Stimulated activated CD4-positive, alpha-beta T cell treated with anti-CD3 and anti-CD28 coated beads, Interleukin-12 subunit alpha, Interleukin-12 subunit beta, amount 100 ng/mL, for 48 hours (primary cell): Measurements from ENCODE around the gene ACAP3.

Experiments
- DNase-seq, 3 donors: peaks; one replicate each; pipeline ENCODE4 v3.0.0-alpha.2; 2020; ENCODE audit warnings: low read depth in 2 of 3, low spot score in 1 of 3

Gene ACAP3

DNA sequence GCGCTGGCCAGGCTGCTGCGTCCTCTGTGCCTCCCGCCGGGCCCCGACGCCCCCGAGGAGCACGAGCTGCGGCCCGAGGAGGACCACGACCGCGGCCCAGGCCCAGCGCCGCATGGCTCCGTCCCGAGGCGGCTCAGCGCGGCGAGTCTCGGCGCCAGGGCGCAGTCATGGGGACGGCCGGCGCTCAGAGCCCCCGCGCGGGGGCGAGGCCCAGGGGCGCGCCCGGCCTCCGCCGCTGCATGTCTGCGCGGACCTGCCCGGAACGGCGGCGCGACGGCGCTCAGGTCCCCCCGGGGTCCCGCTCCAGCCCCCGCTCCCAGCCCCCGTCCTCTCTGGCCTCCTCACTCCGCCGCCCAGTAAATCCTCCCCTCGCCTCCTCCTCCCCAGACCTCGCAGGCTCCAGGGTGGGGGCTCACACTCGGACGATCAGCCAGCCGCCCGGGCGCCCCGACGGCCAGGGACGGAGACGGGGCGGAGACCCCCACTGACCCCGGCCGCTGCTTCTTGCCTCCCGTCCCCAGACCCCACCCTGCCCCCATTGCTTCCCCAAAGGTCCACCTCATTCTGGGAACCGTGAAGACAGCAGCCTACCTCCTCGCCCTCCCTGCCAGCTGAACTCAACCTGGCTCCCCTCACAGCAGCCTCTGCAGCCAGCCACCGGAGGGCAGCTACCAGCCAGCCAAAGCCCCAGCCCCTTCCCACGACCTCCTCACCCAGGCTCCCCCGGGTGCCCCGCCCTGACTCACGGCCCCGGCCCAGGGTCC, 61.0 kb downstream of the ACAP3 start, which contains the start of gene C1QTNF12:
C1QTNF12 (minus strand) TSS at position 146 of the 764 bp plus-strand sequence; CDS start at position 114, 32 bp downstream.
- no peak for DNase-seq

DNA sequence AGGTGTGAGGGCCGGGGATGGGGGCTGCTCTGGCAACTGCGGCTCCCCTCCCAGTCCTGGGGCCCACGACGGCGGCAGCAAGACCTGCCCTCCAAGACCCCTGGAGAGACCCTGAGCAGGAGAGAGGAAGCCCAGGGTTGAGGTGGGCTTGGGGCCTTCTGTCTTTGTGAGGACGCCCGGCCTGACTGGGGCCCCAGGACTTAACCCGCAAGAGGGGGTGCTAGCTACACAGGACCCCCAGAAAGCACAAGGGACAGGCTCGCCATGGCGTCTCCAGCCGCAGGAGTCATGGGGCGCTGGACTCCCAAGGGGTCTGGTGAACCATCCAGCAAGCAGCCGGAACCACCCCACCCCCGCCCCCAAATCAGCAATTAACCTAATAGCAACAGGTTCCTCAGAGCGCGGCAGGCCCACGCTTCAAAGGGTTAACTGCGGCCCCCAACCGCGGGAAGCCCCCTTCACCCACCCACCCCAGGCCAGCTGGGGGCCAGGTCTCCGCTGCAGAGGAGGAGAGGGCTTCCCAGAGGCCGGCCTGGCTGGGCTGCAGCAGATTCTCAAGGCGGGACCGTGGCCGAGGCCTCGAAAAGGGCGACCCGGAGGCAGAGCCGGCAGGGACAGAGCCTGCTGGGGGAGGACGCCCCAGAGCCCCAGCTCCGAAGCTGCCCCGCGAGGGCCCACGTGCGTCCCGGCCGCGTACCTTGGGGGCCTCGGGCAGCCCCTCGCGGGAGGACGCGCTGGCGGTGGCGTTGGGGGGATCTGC, 61.7 kb downstream of the ACAP3 start:
- no peak for DNase-seq

DNA sequence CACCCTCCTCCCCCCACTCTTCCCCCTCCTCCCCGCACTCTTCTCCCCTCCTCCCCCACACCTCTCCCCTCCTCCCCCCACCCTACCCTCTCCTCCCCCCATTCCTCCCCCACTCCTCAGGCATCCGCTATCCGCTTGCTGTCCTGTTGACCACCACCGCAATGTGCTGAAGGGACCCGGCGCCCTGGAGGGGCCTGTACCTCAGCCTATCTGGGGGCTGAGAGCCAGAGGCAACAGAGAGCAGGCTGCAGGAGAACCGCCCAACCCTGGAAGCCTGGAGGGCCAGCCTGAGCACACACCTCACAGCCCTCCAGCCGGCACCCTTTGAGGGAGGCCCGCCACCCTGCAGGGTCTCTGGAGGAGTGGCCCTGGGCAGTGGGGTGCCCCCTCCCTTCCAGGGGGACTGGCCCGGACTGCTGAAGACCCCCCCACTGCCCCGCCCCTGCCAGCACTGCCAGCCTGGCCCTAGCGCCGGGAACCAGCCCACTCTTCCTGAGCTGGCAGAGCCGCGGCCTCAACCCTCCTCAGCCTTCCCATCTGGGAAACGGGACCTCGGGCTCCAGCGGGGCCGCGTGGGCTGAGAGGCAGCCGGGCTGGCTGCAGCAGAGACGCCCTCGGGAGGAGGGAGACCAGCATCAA, 62.4 kb downstream of the ACAP3 start:
- DNase-seq, result no peak

DNA sequence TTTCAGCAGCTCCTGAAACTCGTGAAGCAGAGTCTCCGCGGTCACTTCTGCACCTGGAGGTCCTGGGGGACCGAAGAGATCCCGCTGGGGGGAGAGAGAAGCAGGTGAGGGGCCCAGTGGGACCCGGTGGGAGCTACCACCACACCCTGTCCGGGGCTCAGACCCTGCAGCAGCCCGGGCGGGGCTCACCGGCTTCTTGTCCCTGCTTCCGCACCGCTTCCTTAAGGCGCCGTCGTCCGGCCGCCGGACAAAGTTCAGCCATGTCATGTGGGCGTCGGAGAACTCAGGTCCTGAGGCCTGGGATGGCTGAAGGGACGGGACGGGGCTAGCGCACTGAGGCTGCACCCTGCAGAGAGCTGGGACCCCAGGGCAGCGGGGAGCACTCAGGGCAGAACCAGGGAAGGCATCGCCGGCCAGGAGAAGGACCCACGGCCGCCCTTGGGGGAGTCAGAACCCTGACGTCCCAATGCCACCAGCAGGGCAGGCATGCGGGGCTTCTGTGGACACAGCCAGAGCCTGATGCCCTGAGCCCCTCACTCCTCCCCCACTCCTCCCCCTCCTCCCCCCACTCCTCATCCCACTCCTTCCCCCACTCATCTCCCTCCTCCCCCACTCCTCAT, 63.4 kb downstream of the ACAP3 start:
- no peak for DNase-seq

DNA sequence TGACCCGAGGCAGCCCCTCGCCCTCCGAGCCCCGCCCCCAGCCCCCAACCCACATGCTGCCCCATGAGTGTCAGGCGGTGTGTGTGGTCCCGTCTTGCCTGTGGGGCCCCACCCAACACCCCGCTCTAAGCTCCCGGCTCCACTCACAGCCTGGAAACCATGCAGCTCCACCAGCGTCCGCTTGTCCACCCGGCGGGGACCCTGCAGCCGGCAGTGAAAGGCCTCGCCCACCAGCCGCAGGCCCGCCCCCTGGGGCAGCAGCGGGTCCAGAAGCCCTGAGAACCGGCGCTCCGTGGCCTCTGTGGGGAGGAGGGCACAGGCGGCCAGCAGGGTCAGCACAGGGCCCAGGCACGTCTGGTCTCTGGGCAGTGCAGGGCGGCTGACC, 63.9 kb downstream of the ACAP3 start:
- DNase-seq, result no peak

DNA sequence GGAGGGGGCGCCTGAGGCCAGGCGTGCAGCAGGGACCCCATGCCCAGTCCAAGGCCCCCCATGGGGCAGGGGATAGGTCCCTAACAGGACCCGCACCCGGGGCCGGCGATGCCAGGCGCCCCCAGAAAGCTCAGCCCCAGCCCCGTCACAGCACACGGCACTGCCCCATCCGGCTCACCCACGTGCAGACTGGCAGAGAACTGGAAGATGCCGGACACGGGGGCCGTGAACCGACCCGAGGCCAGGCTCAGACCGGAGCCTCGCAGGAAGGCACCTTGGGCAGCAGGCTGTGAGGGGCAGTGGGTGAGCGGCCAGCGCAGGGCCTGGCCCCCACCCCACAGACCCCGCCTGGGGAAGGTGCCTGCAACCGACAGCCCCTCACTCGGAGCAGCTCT, 64.5 kb downstream of the ACAP3 start:
- no peak for DNase-seq

DNA sequence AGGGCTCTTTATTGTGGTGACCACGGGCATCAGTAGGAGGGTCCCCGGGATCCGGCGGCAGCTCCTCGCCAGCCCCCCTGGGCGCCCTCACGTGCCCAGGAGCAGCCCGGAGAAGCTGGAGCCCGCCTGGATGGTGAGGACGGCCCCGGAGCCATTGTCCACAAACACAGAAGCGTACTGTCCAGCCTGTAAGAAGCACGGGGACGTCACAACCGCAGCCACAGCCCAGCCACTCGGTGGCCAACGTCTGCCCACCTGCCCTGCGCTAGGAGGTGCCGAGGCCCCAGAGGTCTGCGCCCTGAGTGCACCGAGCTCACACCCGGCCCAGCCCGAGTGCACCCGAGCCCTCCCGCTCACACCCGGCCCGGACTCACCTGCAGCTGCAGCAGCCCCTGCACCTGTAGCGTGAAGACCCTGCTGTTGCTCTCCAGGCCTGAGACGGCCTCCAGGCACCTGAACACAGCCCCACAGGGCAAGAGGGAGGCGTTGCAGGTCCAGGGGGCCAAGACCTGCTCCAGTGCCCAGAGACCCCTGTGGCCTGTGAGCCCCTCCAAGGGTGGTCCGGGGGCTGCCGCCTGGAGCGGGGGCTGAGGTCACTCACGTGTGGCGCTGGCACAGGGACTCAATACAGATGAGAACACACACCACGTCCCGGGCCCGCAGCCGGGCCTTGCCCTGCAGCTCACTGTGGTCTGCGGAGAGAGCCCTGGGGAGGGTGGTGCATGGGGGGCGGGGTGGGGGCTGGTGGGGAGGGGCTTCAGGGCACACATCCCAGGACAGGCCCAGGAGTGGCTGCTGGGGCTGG, 65.1 kb downstream of the ACAP3 start:
- no peak for DNase-seq
